ENCODE measurements around the gene PRKAR1B.
"Not testable (repeated sequence)": the region's sequence is repeated elsewhere in the genome, so short reads cannot be mapped to it uniquely, and the experiment has no call there.

PRKAR1B gene

DNA sequence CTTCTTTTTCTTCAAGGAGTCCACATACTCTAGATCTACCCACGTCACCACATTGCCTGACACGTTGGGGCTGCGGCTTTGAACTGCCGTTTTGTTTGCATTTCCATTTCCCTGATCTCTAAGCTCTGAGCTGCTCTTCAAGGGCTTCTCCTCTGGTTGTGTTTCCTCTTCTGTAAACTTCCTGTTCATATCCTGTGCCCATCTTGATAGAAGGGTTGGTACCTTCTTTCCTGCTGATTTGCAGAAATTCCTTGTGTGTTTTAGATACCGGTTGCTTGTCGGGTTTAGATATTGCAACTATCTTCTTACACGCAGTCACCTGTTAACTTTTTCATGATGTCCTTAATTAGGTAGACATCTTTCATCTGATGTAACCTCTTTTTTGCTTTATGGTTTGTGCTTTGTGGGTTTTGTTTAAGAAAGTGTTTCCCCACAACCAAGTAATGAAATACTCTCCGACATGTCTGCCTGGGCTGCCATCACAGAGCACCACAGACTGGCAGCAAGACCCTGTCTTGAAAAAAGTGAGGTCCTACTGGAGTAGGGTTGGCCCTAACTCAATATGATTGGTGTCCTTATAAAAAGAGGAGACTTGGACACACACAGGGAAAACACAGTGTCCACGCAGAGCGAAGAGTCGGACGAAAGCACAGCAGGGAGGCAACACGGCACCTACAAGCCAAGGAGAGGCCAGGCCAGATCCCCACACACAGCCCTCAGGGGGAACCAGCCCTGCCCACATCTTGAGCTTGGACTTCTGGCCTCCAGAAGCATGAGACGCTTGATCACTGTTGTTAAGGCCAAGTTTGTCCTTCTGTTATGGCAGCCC, 108.3 kb downstream of the PRKAR1B start:
- peak; percentile 82 for DNase-seq

DNA sequence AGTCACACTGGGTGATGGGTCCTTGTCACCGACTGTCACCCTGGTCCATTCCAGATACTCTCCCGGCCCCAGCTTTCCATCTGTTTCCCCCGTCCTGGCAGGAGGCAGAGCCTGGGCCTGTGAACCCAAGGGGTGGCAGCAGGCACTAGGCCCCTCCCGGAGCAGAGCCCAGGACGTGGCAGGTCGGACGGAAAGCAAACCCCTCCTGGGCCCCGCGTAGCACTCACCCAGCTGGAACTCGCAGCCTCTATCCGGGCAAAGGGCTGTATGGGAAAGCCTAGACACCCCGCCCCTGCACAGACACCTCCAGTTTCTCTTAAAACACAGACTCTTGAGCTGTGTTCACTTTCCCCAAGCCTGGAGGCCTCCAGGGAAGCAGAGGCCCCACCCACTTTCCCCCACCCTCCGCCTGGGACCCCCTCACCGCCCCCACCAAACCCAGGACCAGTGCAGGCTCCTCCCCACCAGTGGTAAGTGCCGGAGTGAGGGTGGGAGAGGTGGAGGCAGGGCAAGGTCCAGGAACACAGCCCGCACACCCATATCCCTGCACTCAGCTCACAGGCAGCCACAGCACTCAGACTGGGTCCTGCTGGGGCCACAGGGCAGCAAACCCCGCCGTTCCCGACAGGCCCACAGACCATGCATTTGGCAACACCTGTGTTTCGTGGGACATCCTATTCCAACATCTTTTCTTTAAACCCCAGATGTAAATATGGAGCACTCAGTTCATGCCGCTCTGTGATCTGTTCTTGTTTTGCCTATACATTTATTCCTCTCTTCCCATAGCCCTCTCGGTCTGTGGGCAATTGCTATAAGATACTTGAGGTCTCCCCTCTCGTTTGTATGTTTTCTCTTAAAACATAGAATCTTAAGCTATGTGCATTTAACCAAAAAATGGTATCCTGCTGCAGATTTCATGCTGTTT, 109.2 kb downstream of the PRKAR1B start:
- DNase-seq, result peak; percentile 16

DNA sequence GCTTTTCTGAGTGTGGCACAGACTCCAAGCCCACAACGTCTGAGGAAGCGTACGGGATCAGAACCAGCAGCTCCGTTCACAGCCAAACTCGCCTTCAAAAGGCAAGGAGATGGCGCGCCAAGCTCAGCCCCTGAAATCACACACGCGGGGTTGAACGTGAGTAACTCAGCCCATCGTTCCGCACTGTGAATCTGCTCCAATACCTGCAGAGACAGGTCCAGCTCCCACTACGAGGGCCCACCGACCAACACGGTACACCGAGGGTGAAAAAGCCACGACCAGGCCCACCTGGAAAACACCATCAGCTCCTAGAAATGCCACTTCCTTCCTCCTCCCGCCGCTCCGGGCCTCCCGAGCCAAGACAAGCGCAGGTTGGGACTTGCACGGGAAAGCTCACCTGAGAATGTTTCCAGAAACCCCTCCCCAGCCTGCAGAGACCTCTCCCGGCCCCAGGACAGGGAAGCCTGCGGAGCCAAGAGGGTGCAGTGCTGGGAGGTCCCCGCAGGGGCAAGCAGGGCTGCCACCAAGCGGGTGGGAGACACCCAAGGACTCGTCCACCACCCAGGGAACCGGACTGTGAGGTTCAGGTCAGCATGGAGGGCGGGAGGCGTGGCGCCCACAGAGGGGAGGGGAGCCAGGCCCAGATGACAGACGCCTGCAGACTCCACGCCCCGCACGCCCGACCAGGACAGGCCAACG, 113.5 kb downstream of the PRKAR1B start:
- DNase-seq, result peak; percentile 12

DNA sequence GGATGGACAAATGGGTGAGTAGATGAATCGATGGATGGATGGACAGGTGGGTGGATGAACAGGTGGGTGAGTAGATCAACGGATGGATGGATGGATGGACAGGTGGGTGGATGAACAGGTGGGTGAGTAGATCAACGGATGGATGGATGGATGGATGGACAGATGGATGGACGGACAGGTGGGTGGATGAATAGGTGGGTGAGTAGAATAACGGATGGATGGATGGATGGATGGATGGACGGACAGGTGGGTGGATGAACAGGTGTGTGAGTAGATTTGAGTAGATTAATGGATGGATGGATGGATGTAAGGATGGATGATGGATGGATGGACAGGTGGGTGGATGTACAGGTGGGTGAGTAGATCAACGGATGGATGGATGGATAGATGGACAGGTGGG, 115.2 kb downstream of the PRKAR1B start:
- DNase-seq, result not testable (repeated sequence)

DNA sequence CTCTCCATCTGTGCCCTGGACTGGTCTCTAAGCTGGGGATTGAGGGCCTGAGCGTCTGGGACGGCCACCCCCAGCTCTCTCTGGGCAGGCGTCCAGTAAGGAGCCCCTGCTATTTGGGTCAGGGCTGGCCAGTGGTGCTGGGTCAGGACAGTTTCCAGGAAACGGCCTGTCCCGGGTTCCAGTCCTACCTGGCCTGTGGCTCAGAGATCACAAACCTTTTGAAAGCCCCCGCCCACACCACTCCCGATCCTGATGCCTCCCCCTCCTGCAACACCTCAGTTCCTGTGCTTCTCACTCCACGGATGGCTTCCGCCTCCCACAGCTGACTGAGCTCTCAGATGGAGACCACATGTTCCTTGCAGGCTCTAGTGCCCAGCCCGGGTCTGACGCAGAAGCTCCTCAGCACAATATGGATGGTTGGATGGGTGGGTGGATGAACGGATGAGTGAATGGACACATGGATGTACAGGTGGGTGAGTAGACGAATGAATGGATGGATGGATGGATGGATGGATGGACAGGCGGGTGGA, 115.7 kb downstream of the PRKAR1B start:
- peak; percentile 15 for DNase-seq

DNA sequence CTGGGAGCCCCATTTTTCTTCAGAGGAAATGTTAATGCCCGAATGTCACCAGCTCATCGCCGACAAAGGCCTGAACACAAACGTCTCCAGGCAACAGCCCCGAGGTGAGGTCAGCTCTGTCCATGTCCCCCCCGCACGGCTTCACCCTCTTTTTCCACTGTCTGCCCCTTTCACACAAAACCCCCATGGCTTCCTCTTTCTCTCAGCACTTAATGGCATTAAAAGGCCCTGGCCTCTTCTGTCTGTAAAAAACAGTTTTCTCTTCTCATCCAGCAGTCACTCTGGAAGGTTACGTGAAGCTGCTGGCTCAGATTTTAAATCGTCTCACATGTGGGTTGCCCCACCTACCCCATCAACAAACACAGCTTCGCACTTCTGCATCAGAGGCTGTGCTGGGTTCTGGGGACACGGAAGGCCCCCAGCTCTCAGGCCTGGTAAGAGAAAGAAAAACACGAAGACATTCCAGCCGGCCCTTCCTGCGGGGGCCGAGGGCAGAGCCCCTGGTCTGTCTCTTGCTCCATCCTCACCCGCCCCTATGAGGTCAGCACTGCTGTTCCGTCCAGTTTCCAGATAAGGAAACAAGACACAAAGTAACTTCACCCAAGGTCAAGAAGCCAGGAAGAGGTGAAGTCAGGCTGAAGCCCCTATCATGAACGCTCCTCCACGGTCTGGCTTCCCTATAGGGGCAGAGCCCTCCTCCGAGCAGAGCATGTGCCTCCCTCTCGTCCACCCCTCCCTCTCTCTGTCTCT, 116.4 kb downstream of the PRKAR1B start:
- peak; percentile 59 for DNase-seq

DNA sequence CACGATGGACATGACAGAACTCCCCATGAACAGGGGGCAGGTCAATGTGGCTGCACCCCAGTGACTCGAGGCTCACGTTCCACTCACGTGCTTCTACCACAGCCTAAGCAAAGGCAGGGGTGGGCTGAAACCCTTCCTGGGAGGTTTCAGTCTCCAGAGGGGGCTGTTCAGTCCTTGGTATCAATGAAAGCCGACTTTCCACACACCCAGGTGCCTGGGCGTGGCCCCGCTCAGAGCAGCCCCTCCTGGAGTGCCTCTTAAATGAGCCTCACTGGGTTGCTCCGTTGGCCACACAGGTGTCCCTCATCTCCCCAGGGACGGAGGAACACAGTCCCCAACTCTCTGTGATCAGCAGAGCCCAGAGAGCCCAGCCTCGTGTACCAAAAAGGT, 116.9 kb downstream of the PRKAR1B start:
- DNase-seq, result no peak

DNA sequence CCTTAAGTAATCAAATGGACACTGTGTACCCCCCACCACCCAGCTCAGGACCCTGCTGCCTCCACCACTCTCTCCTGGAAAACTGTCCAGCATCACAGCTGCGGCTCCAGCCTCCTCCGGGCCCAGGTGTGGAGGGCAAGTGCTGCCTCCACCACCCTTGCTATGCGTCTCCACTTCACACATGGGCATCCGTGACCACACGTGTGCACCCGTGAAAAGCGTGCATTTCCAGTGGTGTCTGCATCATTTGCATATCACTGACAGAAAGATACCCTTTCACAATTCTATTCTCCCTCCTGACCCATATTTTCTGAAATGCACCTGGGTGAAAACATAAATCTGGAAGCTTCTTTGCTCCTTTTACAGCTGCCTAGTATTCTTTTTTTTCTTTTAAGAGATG, 117.7 kb downstream of the PRKAR1B start:
- DNase-seq, result peak; percentile 16

DNA sequence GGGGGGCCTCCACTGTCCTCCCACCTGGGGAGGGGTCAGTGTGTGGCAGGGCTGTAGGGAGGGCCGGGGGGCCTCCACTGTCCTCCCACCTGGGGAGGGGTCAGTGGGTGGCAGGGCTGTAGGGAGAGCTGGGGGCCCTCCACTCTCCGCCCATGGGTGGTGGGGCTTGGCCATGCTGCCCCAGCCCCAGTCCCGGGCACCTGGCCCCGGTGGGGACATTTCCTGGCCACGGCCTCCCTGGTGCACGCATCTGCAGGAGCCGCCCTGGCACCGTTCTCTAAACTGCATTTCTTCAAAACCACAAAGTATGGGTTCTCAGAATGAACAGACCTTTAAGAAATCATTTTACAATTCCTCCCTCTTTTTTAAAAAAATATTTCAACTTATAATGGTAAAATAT, 118.1 kb downstream of the PRKAR1B start:
- DNase-seq, result peak; percentile 12

DNA sequence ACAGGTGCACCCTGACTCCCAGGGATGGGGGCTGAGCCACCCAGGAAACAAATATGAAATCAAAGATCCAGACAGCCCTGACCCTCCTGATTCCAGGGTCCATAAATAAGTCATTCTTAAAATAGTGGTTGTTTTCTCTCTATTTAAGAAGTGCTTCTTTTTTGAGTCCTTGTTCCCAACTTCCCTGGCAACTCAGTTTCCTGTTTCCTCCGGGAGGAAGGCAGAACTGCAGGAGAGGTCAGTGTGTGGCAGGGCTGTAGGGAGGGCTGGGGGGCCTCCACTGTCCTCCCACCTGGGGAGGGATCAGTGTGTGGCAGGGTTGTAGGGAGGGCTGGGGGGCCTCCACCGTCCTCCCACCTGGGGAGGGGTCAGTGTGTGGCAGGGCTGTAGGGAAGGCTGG, 118.7 kb downstream of the PRKAR1B start:
- peak; percentile 5 for DNase-seq

DNA sequence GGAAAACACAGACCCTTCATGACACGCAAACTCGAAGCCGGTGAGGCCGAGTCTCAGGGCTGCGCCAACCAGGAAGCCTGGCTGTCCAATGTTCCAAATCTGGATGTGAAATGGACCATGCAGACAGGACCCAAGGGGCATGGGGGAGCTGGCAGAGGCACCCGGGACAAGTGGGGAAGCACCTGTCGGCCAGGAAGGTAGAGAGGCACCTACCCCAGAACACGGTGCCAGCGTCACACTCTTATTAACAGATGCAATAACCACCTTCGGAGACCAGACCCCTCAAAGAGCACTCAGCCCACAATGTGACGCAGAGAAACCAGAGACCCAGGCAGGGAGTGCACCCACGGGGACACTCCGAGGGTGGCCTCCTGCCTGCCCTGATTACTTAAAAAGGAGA, 119.1 kb downstream of the PRKAR1B start:
- DNase-seq, result peak; percentile 42

DNA sequence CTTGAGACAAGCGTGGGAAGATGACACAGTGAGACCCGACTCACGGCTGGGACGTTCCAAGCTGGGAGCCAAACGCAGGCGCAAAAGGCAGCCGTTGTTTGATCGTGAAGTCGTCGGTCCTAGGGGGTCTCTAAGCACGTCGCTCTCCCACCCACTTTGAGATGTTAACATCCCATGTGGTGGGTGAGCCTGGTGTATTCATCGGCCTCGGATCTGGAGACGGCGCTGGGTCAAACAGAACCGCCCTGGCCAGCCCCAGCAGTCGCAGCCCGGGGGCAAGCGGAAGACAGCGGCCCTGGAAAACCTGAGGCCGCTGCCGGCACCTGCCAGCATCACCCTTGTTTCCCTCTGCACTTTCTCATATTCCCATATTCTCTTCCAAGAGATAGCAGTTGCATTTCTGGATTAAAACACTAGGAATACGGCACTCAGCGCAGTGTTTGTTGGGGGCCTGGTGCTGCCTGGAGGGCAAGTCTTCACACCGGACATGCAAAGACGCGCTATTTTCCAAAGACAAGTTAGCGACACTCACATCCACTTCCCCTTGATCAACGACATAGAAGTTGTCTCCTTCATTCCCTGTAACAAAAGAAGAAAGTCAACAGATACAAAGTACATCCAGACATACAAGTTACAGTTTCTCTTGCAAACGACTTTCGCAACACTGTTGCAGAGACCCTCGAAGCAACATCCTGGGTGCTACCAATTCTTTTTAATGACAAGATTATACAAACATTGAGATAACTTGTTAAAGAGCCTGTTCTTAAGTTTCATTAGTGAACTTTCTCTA, 121.2 kb downstream of the PRKAR1B start:
- peak; percentile 6 for DNase-seq

DNA sequence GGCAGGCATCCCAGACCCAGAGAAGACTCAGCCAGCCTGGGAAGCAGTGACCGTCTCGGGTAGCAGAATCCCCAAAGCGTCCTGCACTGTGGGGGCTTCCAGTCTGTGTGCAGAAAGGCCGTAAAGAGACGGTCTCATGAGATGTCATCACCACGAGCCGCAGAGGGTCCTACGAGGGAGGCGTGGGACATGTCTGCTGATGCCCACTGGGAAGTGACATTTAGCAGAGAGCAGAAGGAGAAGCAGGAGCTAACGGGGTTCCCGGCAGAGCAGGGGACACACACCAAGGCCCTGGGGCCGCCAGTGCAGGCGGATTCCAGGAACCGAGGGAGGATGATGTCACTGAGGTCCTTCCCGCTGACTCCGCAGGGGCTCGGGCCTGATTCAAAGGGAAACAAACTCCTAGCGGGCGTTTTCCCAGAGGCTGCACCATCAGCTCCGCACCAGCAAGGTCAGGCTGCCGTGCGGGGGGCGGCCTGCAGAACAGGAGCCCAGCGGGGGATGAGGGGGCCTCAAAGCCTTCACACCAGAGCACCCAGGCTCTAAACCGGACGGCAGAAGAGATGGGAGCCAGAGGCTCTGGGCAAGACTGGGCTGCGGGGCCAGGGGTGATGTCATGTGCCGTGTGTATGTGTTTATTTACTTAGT, 122.1 kb downstream of the PRKAR1B start:
- DNase-seq, result peak; percentile 16

DNA sequence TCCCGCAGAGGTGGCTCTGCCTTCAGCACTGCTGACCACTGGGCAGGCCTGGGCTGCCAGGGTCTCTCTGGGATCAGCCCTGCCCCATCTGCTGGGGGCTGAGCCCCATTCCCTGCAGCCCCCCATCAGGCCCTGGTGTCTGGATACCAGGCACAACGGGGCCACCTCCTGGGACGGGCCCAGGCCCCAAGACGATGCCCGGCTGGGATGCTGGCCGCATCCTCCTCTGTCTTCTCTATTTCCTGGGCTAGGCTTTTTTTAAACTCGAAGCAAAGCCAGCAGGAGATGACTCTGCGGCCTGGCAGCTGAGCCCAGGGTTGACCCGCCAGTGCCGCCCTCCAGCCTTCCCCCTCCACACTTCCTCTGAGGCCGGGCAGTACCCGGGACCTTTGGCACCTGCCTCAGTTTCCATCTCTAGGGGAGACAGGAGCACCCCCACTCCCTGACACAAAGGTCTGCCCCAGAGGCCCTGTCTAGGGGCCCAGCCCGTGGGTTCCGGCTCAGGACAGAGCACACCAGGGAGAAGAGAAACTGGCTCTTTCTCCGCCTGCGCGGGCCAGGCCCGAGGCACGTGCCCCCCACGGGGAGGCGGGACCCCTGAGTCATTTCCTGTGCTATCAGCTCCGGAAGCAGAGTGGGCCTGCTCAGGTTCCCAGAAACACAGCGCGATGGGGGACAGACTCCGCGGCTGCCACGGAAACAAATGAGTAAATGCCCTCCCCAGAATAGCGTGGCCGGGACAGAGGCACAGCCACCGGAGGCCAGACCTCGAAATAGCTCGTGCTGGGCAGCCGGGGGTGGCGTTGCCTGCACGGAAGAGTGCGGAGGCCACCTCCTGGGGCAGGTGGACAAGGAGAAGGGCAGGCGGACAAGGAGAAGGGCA, 122.8 kb downstream of the PRKAR1B start:
- peak; percentile 96 for DNase-seq

DNA sequence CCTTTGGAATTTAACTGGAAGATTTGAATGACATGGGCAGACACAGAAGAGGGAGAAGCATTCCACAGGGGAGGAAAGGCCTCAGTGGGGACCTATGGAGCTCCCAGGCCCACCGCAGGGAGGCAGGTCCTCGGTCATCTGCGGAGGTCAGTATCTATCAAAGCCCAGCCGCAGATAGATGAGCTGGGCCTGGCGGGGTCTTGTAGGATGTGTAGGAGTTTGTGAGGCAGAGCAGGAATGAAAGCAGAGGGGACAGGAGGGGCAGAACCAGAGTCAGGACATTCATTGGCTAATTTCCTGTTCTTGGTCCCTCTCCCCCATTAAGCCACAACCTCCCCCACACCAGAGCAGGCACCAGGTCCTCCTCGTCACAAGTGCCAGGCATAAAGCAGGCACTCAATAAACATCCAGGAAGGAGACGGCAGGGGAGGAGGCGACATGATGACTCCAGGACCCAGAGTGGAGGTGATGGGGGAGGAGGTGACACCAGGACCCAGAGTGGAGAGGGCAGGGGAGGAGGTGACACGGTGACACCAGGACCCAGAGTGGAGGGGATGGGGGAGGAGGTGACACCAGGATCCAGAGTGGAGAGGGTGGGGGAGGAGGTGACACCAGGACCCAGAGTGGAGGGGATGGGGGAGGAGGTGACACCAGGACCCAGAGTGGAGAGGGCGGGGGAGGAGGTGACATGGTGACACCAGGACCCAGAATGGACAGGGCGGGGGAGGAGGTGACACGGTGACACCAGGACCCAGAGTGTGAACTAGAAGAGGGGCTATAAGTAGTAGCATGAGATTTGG, 123.7 kb downstream of the PRKAR1B start:
- DNase-seq, result peak; percentile 84

DNA sequence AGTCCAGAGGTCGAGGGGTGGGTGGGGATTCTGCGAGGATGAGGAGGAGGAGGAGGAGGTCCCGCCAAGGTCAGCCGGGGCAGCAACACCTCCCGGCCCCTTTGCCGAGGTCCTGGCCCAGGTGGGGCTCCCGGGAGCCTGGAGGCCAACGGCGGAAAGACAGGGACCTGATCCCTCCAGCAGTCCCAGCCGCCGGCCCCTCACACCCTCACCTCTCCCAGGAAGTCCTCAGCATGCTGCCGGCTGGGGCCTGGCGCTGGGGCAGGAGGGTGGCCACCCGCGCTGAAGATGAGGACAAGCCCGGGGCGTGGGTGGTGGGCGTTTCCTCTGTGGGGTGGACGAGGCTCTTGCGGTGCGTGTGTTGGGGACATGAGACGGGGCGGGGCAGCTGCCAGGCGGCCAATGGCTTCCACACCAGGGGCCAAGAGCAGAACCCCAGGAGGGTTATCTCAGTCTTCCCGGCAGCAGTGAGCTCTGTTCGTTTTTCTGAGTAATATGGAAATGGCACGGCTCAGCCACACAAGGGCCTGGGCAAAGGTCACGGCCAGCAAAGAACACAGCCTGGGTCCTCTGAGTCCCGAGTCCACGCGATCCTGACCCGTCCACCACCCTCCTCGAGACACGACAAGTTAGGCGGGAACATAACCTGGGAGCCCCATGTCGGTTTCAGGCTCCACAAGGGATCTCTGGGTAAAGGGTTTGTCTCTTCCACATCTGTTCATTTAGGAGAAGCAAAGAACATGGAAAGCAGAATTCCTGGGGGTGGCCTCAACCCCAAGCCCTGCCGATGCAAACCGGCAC, 124.5 kb downstream of the PRKAR1B start:
- peak; percentile 41 for DNase-seq

DNA sequence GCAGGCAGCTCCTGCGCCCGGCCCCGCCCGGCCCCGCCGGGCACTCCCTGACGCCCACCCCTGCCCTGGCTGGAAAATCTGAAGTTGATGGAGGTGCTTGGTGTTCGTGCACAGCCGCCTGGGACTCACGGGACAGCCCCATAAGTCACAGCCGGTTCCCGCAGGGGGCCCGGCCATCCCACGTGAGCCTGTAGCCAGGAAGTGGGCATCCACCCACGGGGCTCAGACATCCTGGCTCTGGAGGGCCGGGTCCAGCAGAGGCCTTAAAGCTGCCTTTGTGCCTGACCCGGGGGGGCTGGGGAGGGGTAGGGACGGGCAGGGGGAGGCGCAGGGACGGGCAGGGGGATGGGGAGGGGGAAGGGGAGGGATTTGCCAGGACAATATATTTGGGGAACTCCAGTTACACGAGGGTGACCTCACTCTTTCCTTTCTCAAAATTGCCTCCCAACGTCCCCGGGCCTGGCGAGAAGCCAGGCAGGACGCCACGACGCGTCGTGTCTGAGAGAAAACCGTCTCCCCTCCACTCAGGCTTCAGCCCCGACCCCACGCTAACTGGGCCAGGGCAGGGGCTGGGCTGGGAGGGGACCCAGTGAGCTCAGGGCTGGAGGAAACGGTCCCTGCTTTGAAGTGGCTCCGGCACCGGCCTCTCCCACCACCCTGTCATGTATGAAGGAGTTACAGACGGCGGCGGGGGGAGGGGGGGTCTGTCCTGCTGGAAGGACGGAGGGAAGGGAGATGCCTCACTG, 125.3 kb downstream of the PRKAR1B start:
- peak; percentile 87 for DNase-seq

All from CD4-positive, alpha-beta T cell treated with Interleukin-15 for 1 hour (primary cell).